ENCODE measurements around the gene ST6GALNAC5.

GRCh38 chr1:77061162-77061561 is 193.9 kb downstream of the ST6GALNAC5 start:
- TF ChIP-seq POLR2A (IDR thresholded peaks at IDR 0.05; ENCODE audit: extremely low read depth, insufficient read length) (no peak), CTCF (IDR thresholded peaks at IDR 0.05; ENCODE audit: low read depth, low read length) (no peak), MYC (IDR thresholded peaks at IDR 0.05; ENCODE audit: low read depth, low read length) (no peak), MAX (IDR thresholded peaks at IDR 0.05; ENCODE audit: low read depth, low read length) (no peak)
